ENCODE results near the gene GMDS. TPM values are rescaled to one million over a fixed set of nuclear protein-coding genes. Genes with fewer than 3 reads are reported as not detected.

The GMDS gene
- total and polyA plus RNA-seq, 2 of the 4 experiments (the other 2 are of a cell fraction) = 7.3 to 21.9 TPM

GRCh38 chr6:1957746-1958145 is 287.7 kb downstream of the GMDS start:
- Histone ChIP-seq H3K18ac (ENCODE audit: low read depth, low read length) (no peak overlapping the region), H3K79me1 (ENCODE audit: low read depth in 1 of 2, low read length in 2 of 2) (no peaks in the 10 kb centered on the region), H2BK120ac (ENCODE audit: low read depth, low read length) (no peak overlapping the region), H3K36me3 (ENCODE audit: control insufficient read depth, insufficient read depth, low read length) (no peaks in the 10 kb centered on the region), H2BK5ac (ENCODE audit: low read depth, low read length, poor library complexity, severe bottlenecking) (no peak overlapping the region), H3K9me1 (ENCODE audit: insufficient read depth, low read length) (peaks cover 2% of the 10 kb centered on the region; the same call in 1 of the 2 replicates), H2BK15ac (ENCODE audit: low read depth, low read length) (no peak overlapping the region), H3K14ac (replicated peaks; ENCODE audit: low read depth, low read length) (no peak overlapping the region), H3K27ac (ENCODE audit: insufficient read depth, low read length) (no peak overlapping the region), H3K4me3 (ENCODE audit: insufficient read depth, low read depth, low read length) (no peak overlapping the region), H3K4me1 (ENCODE audit: control insufficient read depth, insufficient read depth, low read length) (no peaks in the 10 kb centered on the region; the same call in 1 of the 2 replicates), H4K8ac (ENCODE audit: low read depth in 2 of 2, low read length in 2 of 2) (no peak overlapping the region), H3K4me2 (ENCODE audit: low read depth, low read length) (no peak overlapping the region), H2AK5ac (ENCODE audit: low read depth, low read length) (no peak overlapping the region), H3K4ac (ENCODE audit: low read depth, low read length) (no peak overlapping the region), H3K56ac (ENCODE audit: extremely low read depth, insufficient read depth, low read length) (no peak overlapping the region), H4K20me1 (ENCODE audit: insufficient read depth, low read length) (no peaks in the 10 kb centered on the region), H4K91ac (ENCODE audit: insufficient read depth, low read depth, low read length) (no peak overlapping the region), H2AK9ac (replicated peaks; ENCODE audit: low read depth, low read length, poor library complexity) (no peak overlapping the region), H3K9ac (ENCODE audit: low read depth, low read length) (no peak overlapping the region), H3K23ac (ENCODE audit: low read depth, low read length) (no peak overlapping the region), H2BK20ac (ENCODE audit: low read depth, low read length) (no peak overlapping the region), H3K27me3 (ENCODE audit: control insufficient read depth, insufficient read depth, low read length) (no peaks in the 10 kb centered on the region), H3K9me3 (ENCODE audit: control insufficient read depth, insufficient read depth, low read length) (no peaks in the 10 kb centered on the region), H2AFZ (replicated peaks; ENCODE audit: low read length, poor library complexity) (no peak overlapping the region), H4K5ac (ENCODE audit: low read depth, low read length) (no peak overlapping the region)
- no peak for ATAC-seq (ENCODE audit: low read depth)
- TF ChIP-seq FOS (IDR thresholded peaks at IDR 0.05; ENCODE audit: low read depth, low read length) = no peak
- no peak for TF ChIP-seq RAD21 (IDR thresholded peaks at IDR 0.05; ENCODE audit: low read length)
- TF ChIP-seq SMC3 (IDR thresholded peaks at IDR 0.05; ENCODE audit: low read depth, low read length) = no peak
- TF ChIP-seq NFE2L2 (IDR thresholded peaks at IDR 0.05; ENCODE audit: low read depth, low read length) = no peak
- no peak for TF ChIP-seq CTCF (conservative IDR thresholded peaks at IDR 0.05; ENCODE audit: low read depth, low read length)
- TF ChIP-seq USF2 (IDR thresholded peaks at IDR 0.05; ENCODE audit: low read depth, low read length) = no peak
- no peak for TF ChIP-seq RFX5 (IDR thresholded peaks at IDR 0.05; ENCODE audit: low read depth, low read length)
- TF ChIP-seq RCOR1 (IDR thresholded peaks at IDR 0.05; ENCODE audit: insufficient replicate concordance, low read length) = no peak
- TF ChIP-seq BHLHE40 (IDR thresholded peaks at IDR 0.05; ENCODE audit: low read depth, low read length) = no peak
- TF ChIP-seq MAFK (IDR thresholded peaks at IDR 0.05; ENCODE audit: low read depth, low read length) = no peak
- no peak for TF ChIP-seq MXI1 (IDR thresholded peaks at IDR 0.05; ENCODE audit: borderline replicate concordance, low read depth, low read length)
- TF ChIP-seq ELK1 (IDR thresholded peaks at IDR 0.05; ENCODE audit: borderline replicate concordance, low read depth, low read length) = no peak
- TF ChIP-seq MAZ (IDR thresholded peaks at IDR 0.05; ENCODE audit: borderline replicate concordance, low read depth, low read length) = no peak
- ChIA-PET POLR2A (ENCODE audit: unreplicated experiment) (no interaction called here), CTCF (interaction anchor here (0.6 kb wide), 1 partner anchor 1362 kb away, joined by 4 read pairs; no protein-coding TSS in a partner anchor)
- no TSS peak for BruUV-seq (replicated peaks)
- dilution Hi-C loops (cut with HindIII; ENCODE audit: low sequenced_read_pairs, unreplicated experiment) (no loop called here), intact Hi-C loops (cut with micrococcal nuclease) (no loop called here), in situ Hi-C loops (cut with MboI; ENCODE audit: low sequenced_read_pairs) (no loop called here)
- no peak for DNase-seq
- no CpG with 5 or more reads among the region's 5 CpGs for WGBS, 2 experiments (ENCODE audit: extremely low coverage in 2 of 2, insufficient read length in 1 of 2)
